GM19455 (cell line): Measurements from ENCODE around the gene LRRC28.

Experiments
- ATAC-seq: cut with Tn5 transposase; IDR thresholded peaks from one replicate; pipeline ENCODE4 v1.9.1; 2021; ENCODE audit not compliant: unreplicated experiment

LRRC28 gene

DNA sequence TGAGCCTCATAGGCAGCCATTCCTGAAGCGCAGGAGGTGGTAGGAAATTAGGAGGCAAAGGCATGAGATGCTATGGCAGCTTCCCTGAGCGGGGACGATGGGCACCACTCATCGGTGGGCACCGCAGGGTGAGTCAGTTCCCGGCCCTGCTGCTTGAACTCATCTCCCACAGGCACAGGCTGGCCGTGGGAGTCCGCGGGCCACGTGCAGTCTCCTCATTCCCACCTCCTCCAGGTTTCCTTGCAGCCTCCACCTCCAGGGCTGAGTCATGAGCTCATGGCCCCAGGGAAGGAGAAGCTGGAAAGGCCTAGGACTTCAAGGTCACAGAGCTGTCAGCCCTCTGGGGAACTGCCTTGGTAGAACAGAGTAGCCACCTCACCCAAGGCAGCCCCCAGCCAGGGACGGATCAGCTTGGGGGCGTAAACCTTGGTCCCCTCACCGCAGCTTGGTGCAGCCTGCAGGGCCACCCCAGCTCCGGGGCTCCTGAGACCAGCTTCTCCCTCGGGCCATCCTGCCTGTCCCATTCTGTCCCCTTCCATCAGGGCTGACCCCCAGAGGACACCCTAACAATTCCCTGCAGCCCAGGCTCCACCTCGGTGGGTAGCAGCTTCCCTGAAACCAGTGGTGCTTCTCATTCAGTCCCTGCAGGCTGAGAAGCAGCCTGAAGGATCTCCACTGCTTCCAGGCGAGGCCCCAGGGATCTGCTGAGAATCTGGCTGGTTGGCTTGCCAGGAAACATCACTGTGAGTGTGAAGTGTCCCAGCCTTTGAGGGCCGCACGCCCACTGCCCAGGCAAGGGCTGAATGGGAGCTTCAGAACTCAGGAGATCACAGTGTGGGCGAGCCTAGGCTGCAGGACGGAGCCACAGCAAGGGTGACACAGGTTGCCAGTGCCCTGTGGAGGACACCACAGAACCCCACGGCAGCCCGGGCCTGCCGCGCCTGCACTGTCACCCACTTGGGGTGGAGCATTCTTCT lies 163.8 kb downstream of the LRRC28 start:
- ATAC-seq = no peak

DNA sequence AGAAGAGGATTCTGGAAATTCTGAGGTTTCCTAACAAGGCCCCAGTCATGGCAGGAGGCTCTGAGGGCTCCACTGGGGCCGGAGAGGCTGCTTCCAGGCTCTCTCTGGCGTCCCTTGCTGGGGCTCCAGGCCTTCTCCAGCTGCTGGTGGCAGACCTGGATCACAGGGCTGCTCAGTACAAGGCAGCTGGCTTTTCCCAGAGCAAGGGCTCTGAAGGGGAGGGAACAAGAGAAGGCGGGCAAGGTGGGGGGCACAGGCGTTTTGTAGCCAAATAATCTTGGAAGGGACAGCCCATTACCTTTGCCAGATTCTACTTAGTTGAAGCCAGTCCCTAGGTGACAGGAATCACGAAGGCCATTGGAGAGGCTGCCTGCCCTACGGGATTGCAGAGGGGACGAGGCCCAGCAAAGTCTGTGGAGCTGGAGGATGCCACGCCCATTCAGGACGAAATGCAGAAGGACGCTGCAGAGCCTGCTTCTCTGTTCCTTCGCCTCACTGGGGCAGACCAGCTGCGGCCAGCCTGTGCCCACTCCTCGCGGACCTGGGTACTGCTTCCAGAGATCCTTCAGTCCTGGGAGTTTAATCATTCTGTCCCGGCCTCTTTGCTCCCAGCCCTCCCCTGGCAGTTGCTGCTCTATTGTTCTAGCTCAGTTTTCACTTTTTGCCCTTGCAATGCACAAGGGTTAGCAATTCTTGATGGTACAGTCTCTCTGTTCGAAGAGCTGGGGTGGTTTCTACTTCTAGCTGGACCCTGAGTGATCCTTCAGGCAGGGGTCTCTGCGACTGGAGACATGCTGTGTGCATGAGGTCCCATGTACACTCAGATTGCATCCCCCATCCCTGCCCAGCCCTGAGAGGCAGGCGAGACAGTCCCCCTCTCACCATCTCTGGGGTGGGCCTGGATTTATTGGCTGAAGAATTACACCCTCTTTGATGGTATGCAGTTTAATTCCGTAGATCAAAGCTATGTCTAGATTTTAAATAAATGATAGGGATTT lies 165.2 kb downstream of the LRRC28 start:
- no peak for ATAC-seq

DNA sequence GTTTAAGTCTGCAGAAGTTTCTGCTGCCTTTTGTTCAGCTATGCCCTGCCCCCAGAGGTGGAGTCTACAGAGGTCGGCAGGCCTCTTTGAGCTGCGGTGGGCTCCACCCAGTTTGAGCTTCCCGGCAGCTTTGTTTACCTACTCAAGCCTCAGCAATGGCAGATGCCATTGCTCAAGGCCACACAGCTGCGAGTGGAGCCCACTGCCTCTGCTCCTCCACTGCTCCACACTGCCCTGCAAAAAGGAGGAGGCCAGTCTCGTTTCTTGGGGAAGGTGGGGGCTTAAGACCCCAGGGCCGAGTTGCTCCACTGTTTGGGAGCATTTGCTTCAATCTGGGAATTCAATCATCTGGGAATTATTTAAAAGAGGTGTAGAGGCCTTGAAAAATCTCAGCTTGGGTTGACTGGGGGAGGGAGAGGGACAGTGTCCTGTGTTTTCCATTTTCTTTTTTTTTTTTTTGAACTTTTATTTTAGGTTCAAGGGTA lies 169.9 kb downstream of the LRRC28 start:
- no peak for ATAC-seq

- no peak for ATAC-seq
These were observed 170.5 kb downstream of the LRRC28 start for GRCh38 chr15:99421758-99422157.

DNA sequence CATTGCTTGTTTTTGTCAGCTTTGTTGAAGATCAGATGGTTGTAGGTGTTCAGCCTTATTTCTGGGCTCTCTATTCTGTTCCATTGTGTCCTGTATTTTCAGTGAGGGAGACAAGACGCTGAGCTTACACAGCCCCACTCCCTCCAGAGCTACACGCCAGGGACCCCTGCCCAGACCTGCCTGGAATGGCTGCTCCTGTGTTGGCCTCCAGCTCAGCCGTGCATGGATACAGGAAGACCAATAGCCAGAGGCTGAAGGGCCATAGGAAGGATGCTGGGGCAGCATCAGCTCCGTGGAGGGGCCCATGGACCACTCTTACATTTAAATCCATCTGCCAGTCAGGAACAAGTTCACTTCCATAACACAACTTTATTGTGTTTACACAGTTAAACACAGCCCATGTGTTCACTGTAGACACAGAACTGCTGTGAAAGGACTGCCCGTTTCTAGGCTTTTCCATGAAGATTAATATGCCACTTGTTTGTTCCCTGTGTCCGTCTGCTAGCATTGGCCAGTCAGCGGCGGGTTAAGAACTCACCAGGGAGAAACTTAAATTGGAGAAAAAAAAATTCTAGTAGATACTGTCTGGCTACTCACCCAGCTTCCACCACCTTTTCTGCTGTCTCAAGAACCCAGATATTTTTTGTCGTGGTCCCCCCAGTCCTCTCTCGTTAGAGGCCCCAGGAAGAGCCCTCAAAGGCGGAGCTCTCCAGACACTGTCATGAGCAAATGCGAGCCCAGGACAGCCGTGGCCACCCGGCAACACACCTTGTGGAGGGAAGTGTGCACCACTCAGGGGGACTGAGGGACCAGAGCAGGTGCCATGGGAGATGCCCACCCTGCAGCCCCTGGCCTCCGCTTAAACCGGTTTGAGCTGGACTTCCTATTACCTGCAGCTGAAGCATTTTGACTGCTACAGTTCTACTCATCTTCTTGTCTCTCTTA lies 172.2 kb downstream of the LRRC28 start:
- no peak for ATAC-seq

- ATAC-seq = no peak
These were observed 172.9 kb downstream of the LRRC28 start for GRCh38 chr15:99424131-99424571.

- peak; percentile 91 for ATAC-seq
These were observed 173.8 kb downstream of the LRRC28 start for GRCh38 chr15:99424978-99425656.

GRCh38 chr15:99425657-99426301 lies 174.5 kb downstream of the LRRC28 start:
- ATAC-seq = no peak

GRCh38 chr15:99426431-99427105 lies 175.3 kb downstream of the LRRC28 start:
- ATAC-seq = no peak

- no peak for ATAC-seq
These were observed 175.9 kb downstream of the LRRC28 start for GRCh38 chr15:99427210-99427609.

- ATAC-seq = no peak
These were observed 176.5 kb downstream of the LRRC28 start for GRCh38 chr15:99427668-99428361.

DNA sequence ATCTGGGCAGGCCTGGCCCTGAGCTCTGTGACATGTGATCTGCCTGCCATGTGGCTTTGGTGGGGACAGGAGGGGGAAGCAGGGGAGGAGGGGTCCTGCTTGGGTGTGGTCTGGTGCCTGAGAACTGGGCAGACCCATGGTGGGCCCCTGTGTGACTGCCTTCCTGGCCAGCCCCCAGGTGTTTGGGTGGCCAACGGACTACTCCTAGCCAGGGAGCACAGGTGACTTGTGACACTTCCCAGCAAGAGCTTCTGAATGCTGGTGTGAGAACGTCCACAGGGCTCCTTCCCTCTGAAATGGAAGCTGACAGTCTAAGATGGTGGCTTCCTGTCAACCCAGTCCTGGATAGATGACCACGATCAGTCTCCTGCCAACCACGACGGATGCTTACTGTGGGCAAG lies 178.4 kb downstream of the LRRC28 start:
- no peak for ATAC-seq

- no peak for ATAC-seq
These were observed 179.7 kb downstream of the LRRC28 start for GRCh38 chr15:99430881-99431401.

DNA sequence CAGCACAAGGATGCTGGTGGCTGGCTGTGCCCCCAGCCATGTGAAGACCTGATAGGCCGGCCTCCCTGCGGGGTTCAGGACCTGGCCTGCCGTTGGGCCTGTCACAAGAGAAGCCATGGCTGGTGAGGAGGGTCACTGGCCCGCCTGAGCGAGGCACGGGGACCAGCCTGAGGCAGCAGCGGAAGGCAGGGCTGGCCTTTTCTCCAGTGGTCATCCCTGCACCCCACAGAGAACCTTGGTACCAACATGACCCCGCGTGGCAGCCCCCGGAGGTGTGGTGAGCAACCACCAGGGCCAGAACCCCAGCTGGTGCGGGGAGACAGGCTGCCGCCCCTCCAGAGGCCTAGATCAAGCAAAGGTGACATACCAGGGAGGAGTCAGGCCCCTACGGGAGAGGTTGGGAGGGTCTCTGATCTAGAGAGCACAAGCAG lies 180.4 kb downstream of the LRRC28 start:
- ATAC-seq = no peak

DNA sequence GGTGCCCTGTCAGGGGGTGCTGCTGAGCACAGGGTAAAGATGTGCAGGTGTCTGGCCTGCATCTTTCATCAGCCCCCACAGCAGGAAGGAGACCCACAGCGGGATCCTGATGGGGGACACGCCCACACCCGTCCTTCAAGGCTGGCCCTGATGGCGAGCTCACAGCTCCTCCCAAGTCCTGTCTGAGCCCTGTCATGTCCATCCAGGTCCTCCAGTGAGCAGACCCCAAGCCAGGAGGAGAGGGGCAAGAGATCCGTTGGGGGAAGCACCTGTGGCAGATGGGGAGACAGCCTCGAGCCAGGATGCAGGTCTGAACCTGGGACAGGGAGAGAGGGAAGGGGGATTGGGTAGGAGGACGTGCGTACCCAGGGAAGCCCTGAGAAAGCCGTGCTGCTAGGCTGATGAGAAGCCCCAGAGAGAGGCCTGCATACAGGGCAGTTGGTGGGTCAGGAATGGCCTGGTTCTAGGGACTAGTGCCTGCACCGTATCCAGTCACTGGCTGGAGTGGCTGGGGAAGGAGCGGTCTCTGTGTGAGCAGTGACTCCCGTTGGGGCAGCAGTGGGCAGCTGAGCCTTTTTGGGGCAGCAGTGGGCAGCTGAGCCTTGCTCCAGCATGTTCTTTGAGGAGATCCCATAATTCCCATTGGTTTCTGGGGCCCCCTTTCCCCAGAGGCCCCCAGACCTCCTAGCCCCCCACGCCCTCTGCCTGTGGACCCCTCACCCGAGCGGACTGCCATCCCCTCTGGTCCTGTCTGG lies 181.2 kb downstream of the LRRC28 start:
- ATAC-seq = no peak

- no peak for ATAC-seq
These were observed 181.9 kb downstream of the LRRC28 start for GRCh38 chr15:99433026-99433756.
